Testis (tissue), 2 donors: Measurements from ENCODE around the gene SUPT3H.

Experiments
- CTCF ChIP-seq, 3 experiments: fragments of 450-650 bp in 2 of 3; fragments of 200-600 bp in 1 of 3; sonication (generic) in 1 of 3; IDR thresholded peaks; one replicate each; pipeline ENCODE4 v1.5.1; 2016 to 2019; ENCODE audit warnings: antibody characterized with exemption in 3 of 3, mild to moderate bottlenecking in 2 of 3, moderate library complexity in 1 of 3
- POLR2A ChIP-seq: fragments of 450-650 bp; IDR thresholded peaks from one replicate; pipeline ENCODE4 v1.6.1; 2017; ENCODE audit warnings: antibody characterized with exemption, mild to moderate bottlenecking, moderate library complexity

DNA sequence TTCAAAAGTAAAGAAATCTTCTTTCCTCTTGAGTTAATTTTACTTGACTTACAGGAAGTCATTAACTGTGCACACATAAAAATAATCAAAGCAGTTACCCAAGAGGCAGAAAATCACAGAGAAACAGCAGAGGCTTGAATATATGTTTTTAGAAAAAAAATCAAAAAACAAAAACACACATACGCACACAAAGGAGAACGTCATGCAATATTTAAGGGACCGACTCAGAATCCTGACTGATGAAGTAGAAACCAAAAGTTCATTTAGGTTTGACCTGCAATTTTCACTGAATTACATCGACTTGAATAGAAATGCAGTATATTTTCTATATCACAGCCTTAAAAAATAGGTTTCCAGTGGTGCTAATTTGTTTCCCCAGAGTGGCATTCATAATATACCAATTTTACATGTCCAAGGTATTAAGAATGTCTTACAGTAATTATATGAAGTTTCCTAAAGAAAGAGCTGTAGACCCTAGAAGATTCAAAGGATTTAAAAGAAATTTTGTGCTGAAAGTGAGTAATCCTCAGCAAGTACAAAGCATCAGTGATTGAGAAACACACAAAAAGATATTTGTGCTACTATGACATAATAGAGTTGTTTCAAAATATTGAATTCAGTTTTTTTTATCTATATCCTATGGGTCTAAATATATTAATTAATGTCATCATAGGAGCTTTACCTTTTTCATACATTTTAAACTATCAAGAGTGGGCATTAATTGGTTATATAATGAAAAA is 408.1 kb downstream of the SUPT3H start:
- TF ChIP-seq CTCF (IDR thresholded peaks at IDR 0.05) (no peak), POLR2A (no peak)
